ENCODE measurements around the gene HOXA4. TPM values are rescaled to one million over a fixed set of nuclear protein-coding genes. Genes with fewer than 3 reads are reported as not detected.
A peak's percentile ranks its signal among the peaks of the same experiment; 100 is the strongest.

Gene HOXA4
- total and polyA plus RNA-seq, 2 experiments from 2014 or later, result 0.69 to 1.3 TPM

DNA sequence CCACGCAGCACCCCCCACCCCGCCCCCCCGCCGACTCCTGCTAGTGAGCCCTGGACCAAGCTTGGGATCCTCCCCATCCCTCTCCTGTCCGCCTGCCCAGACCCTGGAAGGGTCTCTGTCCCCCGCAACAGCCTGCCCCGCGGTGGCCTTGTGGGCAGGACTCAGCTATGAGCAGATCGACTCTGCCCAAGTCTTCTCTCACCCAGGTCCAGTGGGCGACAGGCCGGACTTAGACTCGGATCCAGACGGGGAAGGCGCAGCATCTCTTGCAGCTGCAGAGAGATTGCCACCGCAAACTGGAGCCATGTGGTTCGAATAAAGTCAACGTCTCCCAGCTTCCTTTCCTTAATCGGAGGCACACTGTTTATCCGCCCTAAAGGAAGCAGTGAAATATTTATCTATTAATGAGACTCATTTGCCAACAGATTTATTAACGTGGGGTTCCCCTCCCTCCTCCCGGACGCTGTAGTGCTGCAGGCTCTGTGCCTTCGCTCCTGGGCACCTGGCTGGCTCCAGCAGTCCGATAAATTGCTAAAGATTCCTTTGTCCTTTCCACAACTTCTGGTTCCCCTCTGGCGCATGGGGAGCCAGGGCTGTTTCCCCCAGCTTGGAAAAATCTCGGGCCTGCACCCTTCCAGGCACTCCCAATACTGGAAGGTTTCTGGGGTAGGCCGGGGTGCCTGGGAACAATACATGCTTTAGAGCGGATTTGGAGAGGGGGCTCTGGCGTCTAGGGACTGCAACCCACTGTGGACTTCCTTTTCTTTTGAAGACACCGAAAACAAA, 26.6 kb upstream of the HOXA4 start:
- no peaks in the 10 kb centered on the region for H3K9me3 ChIP-seq (ENCODE audit: low read depth)
- no peak overlapping the region for H3K4me3 ChIP-seq
- no peak for DNase-seq (ENCODE audit: low spot score)
- H3K36me3 ChIP-seq (replicated peaks; ENCODE audit: insufficient read depth, low read depth), result no peaks in the 10 kb centered on the region
- H3K79me2 ChIP-seq, result no peaks in the 10 kb centered on the region
- peaks cover 92% of the 10 kb centered on the region for H3K27me3 ChIP-seq
- H3K9me2 ChIP-seq (replicated peaks; ENCODE audit: insufficient read depth), result no peaks in the 10 kb centered on the region
- 38% methylated on average over 26 of the region's 30 CpGs for WGBS (ENCODE audit: low lambda C conversion rate, missing lambda C conversion rate)
- peak overlapping the region; percentile 76 for H2AFZ ChIP-seq
- no peaks in the 10 kb centered on the region for H4K20me1 ChIP-seq (ENCODE audit: insufficient read depth, poor library complexity, severe bottlenecking)
- no peak overlapping the region for H3K27ac ChIP-seq
- TF ChIP-seq EZH2phosphoT487 (IDR thresholded peaks at IDR 0.05; ENCODE audit: low read depth, severe bottlenecking, unreplicated experiment) (no peak), EZH2 (IDR thresholded peaks at IDR 0.05; ENCODE audit: borderline replicate concordance) (no peak)
- TF ChIP-seq, protein P1, sequence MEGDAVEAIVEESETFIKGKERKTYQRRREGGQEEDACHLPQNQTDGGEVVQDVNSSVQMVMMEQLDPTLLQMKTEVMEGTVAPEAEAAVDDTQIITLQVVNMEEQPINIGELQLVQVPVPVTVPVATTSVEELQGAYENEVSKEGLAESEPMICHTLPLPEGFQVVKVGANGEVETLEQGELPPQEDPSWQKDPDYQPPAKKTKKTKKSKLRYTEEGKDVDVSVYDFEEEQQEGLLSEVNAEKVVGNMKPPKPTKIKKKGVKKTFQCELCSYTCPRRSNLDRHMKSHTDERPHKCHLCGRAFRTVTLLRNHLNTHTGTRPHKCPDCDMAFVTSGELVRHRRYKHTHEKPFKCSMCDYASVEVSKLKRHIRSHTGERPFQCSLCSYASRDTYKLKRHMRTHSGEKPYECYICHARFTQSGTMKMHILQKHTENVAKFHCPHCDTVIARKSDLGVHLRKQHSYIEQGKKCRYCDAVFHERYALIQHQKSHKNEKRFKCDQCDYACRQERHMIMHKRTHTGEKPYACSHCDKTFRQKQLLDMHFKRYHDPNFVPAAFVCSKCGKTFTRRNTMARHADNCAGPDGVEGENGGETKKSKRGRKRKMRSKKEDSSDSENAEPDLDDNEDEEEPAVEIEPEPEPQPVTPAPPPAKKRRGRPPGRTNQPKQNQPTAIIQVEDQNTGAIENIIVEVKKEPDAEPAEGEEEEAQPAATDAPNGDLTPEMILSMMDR (IDR thresholded peaks at IDR 0.05; ENCODE audit: poor library complexity), result no peak
- H3K4me1 ChIP-seq (ENCODE audit: insufficient read depth), result peaks cover 19% of the 10 kb centered on the region
- peak overlapping the region; percentile 79 for H3K4me2 ChIP-seq

DNA sequence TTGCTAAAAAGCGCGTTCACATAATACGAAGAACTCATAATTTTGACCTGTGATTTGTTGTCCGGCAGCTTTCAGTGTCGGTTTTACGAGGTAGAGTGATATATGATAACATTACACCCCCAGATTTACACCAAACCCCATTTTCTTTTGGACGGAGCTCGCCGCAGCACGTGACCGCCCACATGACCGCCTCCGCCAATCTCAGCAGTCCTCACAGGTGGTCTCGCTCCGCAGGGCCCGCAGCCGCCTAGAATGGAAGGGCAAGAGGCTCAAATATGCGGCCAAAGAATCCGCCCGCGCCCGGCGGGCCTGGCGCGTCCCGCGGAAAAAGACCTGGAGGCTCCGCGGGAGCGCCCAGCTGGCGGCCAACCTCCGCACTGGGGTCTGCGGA, 25.9 kb upstream of the HOXA4 start, which contains the start of gene HOXA7:
Gene HOXA7 (minus strand): TSS at position 168 of the 391 bp plus-strand sequence. CDS start 130 bp downstream, at position 38.
- TF ChIP-seq, protein P1 (IDR thresholded peaks at IDR 0.05; ENCODE audit: poor library complexity), result no peak
- peak; percentile 87 for TF ChIP-seq EZH2phosphoT487 (IDR thresholded peaks at IDR 0.05; ENCODE audit: low read depth, severe bottlenecking, unreplicated experiment)
- TF ChIP-seq EZH2 (IDR thresholded peaks at IDR 0.05; ENCODE audit: borderline replicate concordance), result peak; percentile 84
- no peak within 1 kb of the TSS for H3K27ac ChIP-seq
- H3K4me1 ChIP-seq (ENCODE audit: insufficient read depth), result peaks cover 19% of the 10 kb centered on the region
- H3K27me3 ChIP-seq, result peaks cover 91% of the 10 kb centered on the region
- DNase-seq (ENCODE audit: low spot score), result no peak
- H3K79me2 ChIP-seq, result no peaks in the 10 kb centered on the region
- peak within 1 kb of the TSS; percentile 79 for H3K4me2 ChIP-seq
- no peaks in the 10 kb centered on the region for H3K36me3 ChIP-seq (replicated peaks; ENCODE audit: insufficient read depth, low read depth)
- no peaks in the 10 kb centered on the region for H3K9me3 ChIP-seq (ENCODE audit: low read depth)
- H3K4me3 ChIP-seq, result peak within 1 kb of the TSS; percentile 48
- H2AFZ ChIP-seq, result peak within 1 kb of the TSS; percentile 76
- H3K9me2 ChIP-seq (replicated peaks; ENCODE audit: insufficient read depth), result no peaks in the 10 kb centered on the region
- 9% methylated on average over 23 of the region's 33 CpGs for WGBS (ENCODE audit: low lambda C conversion rate, missing lambda C conversion rate)
- no peaks in the 10 kb centered on the region for H4K20me1 ChIP-seq (ENCODE audit: insufficient read depth, poor library complexity, severe bottlenecking)

DNA sequence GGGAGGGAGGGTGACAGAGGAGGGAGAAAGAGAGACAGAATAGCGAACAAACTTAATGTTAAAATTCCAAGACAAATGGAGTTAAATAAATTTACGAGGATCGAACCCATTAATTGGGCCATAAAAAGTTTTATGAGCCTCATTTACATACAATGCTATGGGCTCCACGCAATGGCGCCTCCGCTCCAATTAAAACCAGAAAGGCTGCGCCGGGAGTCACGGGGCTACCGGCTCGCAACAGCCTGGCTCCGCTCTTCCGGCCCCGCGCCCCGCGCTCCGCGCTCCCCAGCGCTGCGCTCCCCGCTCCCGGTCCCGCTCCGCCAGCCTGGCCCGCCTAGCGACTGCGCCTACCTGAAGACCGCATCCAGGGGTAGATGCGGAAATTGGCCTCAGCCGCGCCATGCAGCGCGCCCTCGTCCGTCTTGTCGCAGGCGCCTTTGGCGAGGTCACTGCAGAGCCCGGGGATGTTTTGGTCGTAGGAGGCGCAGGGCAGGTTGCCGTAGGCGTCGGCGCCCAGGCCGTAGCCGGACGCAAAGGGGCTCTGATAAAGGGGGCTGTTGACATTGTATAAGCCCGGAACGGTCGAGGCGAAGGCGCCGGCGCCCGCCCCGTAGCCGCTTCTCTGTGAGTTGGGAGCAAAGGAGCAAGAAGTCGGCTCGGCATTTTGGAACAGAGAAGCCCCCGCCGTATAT, 25.4 kb upstream of the HOXA4 start:
- H3K27me3 ChIP-seq, result peaks cover 94% of the 10 kb centered on the region
- H3K4me3 ChIP-seq, result peak overlapping the region; percentile 48
- H3K4me2 ChIP-seq, result peak overlapping the region; percentile 79
- no peak for DNase-seq (ENCODE audit: low spot score)
- H3K9me3 ChIP-seq (ENCODE audit: low read depth), result no peaks in the 10 kb centered on the region
- no peaks in the 10 kb centered on the region for H4K20me1 ChIP-seq (ENCODE audit: insufficient read depth, poor library complexity, severe bottlenecking)
- no peak for TF ChIP-seq EZH2phosphoT487 (IDR thresholded peaks at IDR 0.05; ENCODE audit: low read depth, severe bottlenecking, unreplicated experiment)
- TF ChIP-seq, protein P1 (IDR thresholded peaks at IDR 0.05; ENCODE audit: poor library complexity), result no peak
- TF ChIP-seq EZH2 (IDR thresholded peaks at IDR 0.05; ENCODE audit: borderline replicate concordance), result peak; percentile 95
- H3K27ac ChIP-seq, result no peak overlapping the region
- WGBS (ENCODE audit: low lambda C conversion rate, missing lambda C conversion rate), result 4% methylated on average over 62 of the region's 63 CpGs
- no peaks in the 10 kb centered on the region for H3K79me2 ChIP-seq
- peak overlapping the region; percentile 76 for H2AFZ ChIP-seq
- H3K4me1 ChIP-seq (ENCODE audit: insufficient read depth), result peaks cover 14% of the 10 kb centered on the region
- H3K9me2 ChIP-seq (replicated peaks; ENCODE audit: insufficient read depth), result no peaks in the 10 kb centered on the region
- H3K36me3 ChIP-seq (replicated peaks; ENCODE audit: insufficient read depth, low read depth), result no peaks in the 10 kb centered on the region
